Esophagus squamous epithelium (tissue), 5 donors: ENCODE results near the gene FHL1. TPM values are rescaled to one million over a fixed set of nuclear protein-coding genes. Genes with fewer than 3 reads are reported as not detected.
A peak's percentile ranks its signal among the peaks of the same experiment; 100 is the strongest.

Experiments used
- DNase-seq: peaks from one replicate; lab custom pipeline; 2025; lab: John Stamatoyannopoulos, UW
- H3K27ac ChIP-seq, 4 donors: fragments of 200-600 bp; sonication (generic); one replicate each; pipeline ENCODE4 v1.5.1; 2016 to 2019; ENCODE audit warnings: mild to moderate bottlenecking in 1 of 4
- H3K27me3 ChIP-seq, 4 donors: fragments of 200-600 bp; sonication (generic); 1 replicate in 3 of 4; 2 replicates in 1 of 4; pipeline versions ENCODE4 v1.5.1 to v1.6.0; 2017 to 2021; ENCODE audit warnings: antibody characterized with exemption in 1 of 4
- H3K36me3 ChIP-seq, 3 donors: fragments of 200-600 bp; sonication (generic); one replicate each; pipeline ENCODE4 v1.5.1; 2016 to 2019
- H3K4me1 ChIP-seq, 3 donors: fragments of 200-600 bp; sonication (generic); one replicate each; pipeline ENCODE4 v1.5.1; 2017 to 2019
- H3K4me3 ChIP-seq, 4 donors: fragments of 200-600 bp; sonication (generic); 1 replicate in 3 of 4; 2 replicates in 1 of 4; pipeline ENCODE4 v1.5.1; 2016 to 2019; ENCODE audit warnings: mild to moderate bottlenecking in 2 of 4, moderate library complexity in 1 of 4
- H3K9me3 ChIP-seq, 3 donors: fragments of 200-600 bp; sonication (generic); one replicate each; pipeline ENCODE4 v1.5.1; 2016 to 2019
- POLR2A ChIP-seq, 4 donors: fragments of 450-650 bp; IDR thresholded peaks; one replicate each; pipeline ENCODE4 v1.6.1; 2017; ENCODE audit warnings: antibody characterized with exemption in 4 of 4, mild to moderate bottlenecking in 4 of 4, moderate library complexity in 3 of 4
- WGBS, 2 donors: methylation state at CpG; one replicate each; pipeline ENCODE4 v1.1.5; 2018; 5-methylcytosine and 5-hydroxymethylcytosine counted together
- intact Hi-C: fragments of 100-400 bp; cut with DNase I; formaldehyde crosslinking; loops from one replicate; pipeline ENCODE4 v1.15.0; 2022
- total RNA-seq, 4 donors: library from RNA; depleted of rRNA; stranded (reverse); fragments of >200 nt; gene quantifications; one replicate each; pipeline ENCODE4 v1.1.0, GENCODE V29; 2016
- TF ChIP-seq, protein P1 (sequence below), 6 experiments: fragments of 450-650 bp in 4 of 6; fragments of 200-600 bp in 2 of 6; sonication (generic) in 2 of 6; IDR thresholded peaks; one replicate each; pipeline ENCODE4 v1.5.1; 2016 to 2019; ENCODE audit warnings: antibody characterized with exemption in 6 of 6, mild to moderate bottlenecking in 4 of 6, moderate library complexity in 4 of 6
- donor health status: DM: yes; HTN: yes; CAD: no.

FHL1 gene
- total RNA-seq, 4 donors from 2014 or later: 17.1 to 509 (median 70.4) TPM

GRCh38 chrX:136171420-136171819 lies 24.1 kb downstream of the FHL1 start:
- intact Hi-C loops: no loop called here
- Histone ChIP-seq H3K27ac (peak overlapping the region in 3 of 4 donors; percentile 80 to 90 (median 89)), H3K9me3 (no peaks in the 10 kb centered on the region)

GRCh38 chrX:136176399-136176825 lies 29.1 kb downstream of the FHL1 start:
- H3K27ac ChIP-seq: peak overlapping the region in 3 of 4 donors; percentile 72 to 77 (median 76)
- H3K27me3 ChIP-seq: no peaks in the 10 kb centered on the region
- H3K4me3 ChIP-seq: no peak overlapping the region
- H3K9me3 ChIP-seq: no peaks in the 10 kb centered on the region
- no peak for DNase-seq
- H3K4me1 ChIP-seq: peaks cover 0 to 8% (median 3%) of the 10 kb centered on the region in 3 donors
- H3K36me3 ChIP-seq: no peaks in the 10 kb centered on the region
- intact Hi-C loops: no loop called here
- 19 to 61% methylated on average over 2 of the region's 2 CpGs for WGBS, 2 donors
- no peak for TF ChIP-seq POLR2A (IDR thresholded peaks at IDR 0.05)
- TF ChIP-seq, protein P1, sequence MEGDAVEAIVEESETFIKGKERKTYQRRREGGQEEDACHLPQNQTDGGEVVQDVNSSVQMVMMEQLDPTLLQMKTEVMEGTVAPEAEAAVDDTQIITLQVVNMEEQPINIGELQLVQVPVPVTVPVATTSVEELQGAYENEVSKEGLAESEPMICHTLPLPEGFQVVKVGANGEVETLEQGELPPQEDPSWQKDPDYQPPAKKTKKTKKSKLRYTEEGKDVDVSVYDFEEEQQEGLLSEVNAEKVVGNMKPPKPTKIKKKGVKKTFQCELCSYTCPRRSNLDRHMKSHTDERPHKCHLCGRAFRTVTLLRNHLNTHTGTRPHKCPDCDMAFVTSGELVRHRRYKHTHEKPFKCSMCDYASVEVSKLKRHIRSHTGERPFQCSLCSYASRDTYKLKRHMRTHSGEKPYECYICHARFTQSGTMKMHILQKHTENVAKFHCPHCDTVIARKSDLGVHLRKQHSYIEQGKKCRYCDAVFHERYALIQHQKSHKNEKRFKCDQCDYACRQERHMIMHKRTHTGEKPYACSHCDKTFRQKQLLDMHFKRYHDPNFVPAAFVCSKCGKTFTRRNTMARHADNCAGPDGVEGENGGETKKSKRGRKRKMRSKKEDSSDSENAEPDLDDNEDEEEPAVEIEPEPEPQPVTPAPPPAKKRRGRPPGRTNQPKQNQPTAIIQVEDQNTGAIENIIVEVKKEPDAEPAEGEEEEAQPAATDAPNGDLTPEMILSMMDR (IDR thresholded peaks at IDR 0.05): no peak

More at GRCh38 chrX:136171420-136171819, 24.1 kb downstream of the FHL1 start:
- H3K36me3 ChIP-seq: no peaks in the 10 kb centered on the region
- no peak for DNase-seq
- WGBS, 2 donors: 54 to 63% methylated on average over 1 of the region's 1 CpG
- H3K27me3 ChIP-seq: no peaks in the 10 kb centered on the region
- TF ChIP-seq POLR2A (IDR thresholded peaks at IDR 0.05): no peak
- TF ChIP-seq, protein P1 (IDR thresholded peaks at IDR 0.05): no peak
- peaks cover 0 to 11% (median 9%) of the 10 kb centered on the region in 3 donors for H3K4me1 ChIP-seq
- no peak overlapping the region for H3K4me3 ChIP-seq

GRCh38 chrX:136179133-136179532 lies 31.8 kb downstream of the FHL1 start:
- no peak for DNase-seq
- TF ChIP-seq POLR2A (IDR thresholded peaks at IDR 0.05): no peak
- TF ChIP-seq, protein P1 (IDR thresholded peaks at IDR 0.05): no peak
- intact Hi-C loops: no loop called here
- Histone ChIP-seq H3K27ac (peak overlapping the region in 3 of 4 donors; percentile 66 to 72 (median 67)), H3K36me3 (no peaks in the 10 kb centered on the region), H3K27me3 (no peaks in the 10 kb centered on the region), H3K9me3 (no peaks in the 10 kb centered on the region), H3K4me1 (peaks cover 0 to 19% (median 8%) of the 10 kb centered on the region in 3 donors), H3K4me3 (no peak overlapping the region)
- 58 to 68% methylated on average over 2 to 4 of the region's 4 CpGs for WGBS, 2 donors

GRCh38 chrX:136182414-136182813 lies 35.1 kb downstream of the FHL1 start:
- H3K27me3 ChIP-seq: no peaks in the 10 kb centered on the region
- no peaks in the 10 kb centered on the region for H3K36me3 ChIP-seq
- TF ChIP-seq, protein P1 (IDR thresholded peaks at IDR 0.05): no peak
- TF ChIP-seq POLR2A (IDR thresholded peaks at IDR 0.05): no peak
- H3K9me3 ChIP-seq: no peaks in the 10 kb centered on the region
- WGBS, 2 donors: 40 to 71% methylated on average over 1 to 2 of the region's 3 CpGs
- no peak for DNase-seq
- H3K4me3 ChIP-seq: no peak overlapping the region
- H3K4me1 ChIP-seq: peaks cover 0 to 32% (median 15%) of the 10 kb centered on the region in 3 donors
- peak overlapping the region in 3 of 4 donors; percentile 61 to 72 (median 66) for H3K27ac ChIP-seq
- intact Hi-C loops: no loop called here

GRCh38 chrX:136183172-136183571 lies 35.8 kb downstream of the FHL1 start:
- H3K36me3 ChIP-seq: no peaks in the 10 kb centered on the region
- 68 to 79% methylated on average over 4 of the region's 4 CpGs for WGBS, 2 donors
- H3K4me3 ChIP-seq: no peak overlapping the region
- intact Hi-C loops: no loop called here
- H3K27ac ChIP-seq: peak overlapping the region in 3 of 4 donors; percentile 42 to 72 (median 66)
- H3K27me3 ChIP-seq: no peaks in the 10 kb centered on the region
- TF ChIP-seq, protein P1 (IDR thresholded peaks at IDR 0.05): no peak
- no peak for TF ChIP-seq POLR2A (IDR thresholded peaks at IDR 0.05)
- DNase-seq: no peak
- H3K9me3 ChIP-seq: no peaks in the 10 kb centered on the region
- H3K4me1 ChIP-seq: peaks cover 0 to 31% (median 13%) of the 10 kb centered on the region in 3 donors
